ENCODE measurements around the gene SLC16A14.

The SLC16A14 gene

DNA sequence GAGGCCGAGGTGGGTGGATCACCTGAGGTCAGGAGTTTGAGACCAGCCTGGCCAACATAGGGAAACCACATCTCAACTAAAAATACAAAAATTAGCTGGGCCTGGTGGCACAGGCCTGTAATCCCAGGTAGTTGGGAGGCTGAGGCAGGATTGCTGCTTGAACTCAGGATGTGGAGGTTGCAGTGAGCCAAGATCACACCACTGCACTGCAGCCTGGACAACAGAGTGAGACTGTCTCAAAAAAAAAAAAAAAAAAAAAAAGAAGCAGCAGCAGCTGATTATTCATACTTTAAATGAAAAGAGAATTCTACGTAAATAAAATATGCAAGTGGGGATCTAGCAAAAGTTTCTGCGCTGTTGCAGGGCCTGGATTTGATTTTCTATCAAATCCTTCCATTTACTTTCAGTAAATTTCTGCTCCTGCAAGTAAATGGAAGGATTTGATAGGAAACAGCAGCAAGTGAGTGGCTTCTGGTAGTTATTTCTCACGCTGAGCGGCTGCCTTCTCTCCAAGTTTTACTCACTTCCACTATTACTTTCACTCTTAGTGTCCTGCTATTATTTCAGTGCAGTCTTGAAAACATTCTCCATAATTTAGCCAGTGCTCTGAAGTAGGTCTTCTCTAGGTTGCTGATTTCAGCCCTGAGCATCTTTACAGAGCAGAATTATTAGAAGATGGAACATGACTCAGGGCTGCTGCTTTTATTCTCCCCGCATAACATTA lies 68.4 kb downstream of the SLC16A14 start:
- Histone ChIP-seq H3K9me3 (ENCODE audit: control insufficient read depth, insufficient read depth, low read depth, low read length) (no peaks in the 10 kb centered on the region), H3K4me1 (ENCODE audit: control insufficient read depth, insufficient read depth, low read length) (no peaks in the 10 kb centered on the region), H3K27ac (ENCODE audit: extremely low read depth, low read depth, low read length) (no peak overlapping the region), H3K4me3 (ENCODE audit: low read depth, low read length) (no peak overlapping the region), H3K36me3 (ENCODE audit: control insufficient read depth in 2 of 2, insufficient read depth in 1 of 2, low read length in 2 of 2) (no peaks in the 10 kb centered on the region)
- POLR2A ChIA-PET: no interaction called here
- CTCF ChIA-PET: interaction anchor here (1.0 kb wide), 1 partner anchor 8 kb away, joined by 5 read pairs; no protein-coding TSS in a partner anchor
- TF ChIP-seq ZNF626 (tag by site-specific recombination; IDR thresholded peaks at IDR 0.05) (no peak), ZNF785 (tag by site-specific recombination; IDR thresholded peaks at IDR 0.05) (no peak), ZNF266 (tag by site-specific recombination; IDR thresholded peaks at IDR 0.05; ENCODE audit: low read depth) (no peak), HOXD13 (CRISPR knock-in tag; IDR thresholded peaks at IDR 0.05; ENCODE audit: borderline replicate concordance) (no peak), ZNF843 (tag by site-specific recombination; IDR thresholded peaks at IDR 0.05) (no peak), ZNF169 (tag by site-specific recombination; IDR thresholded peaks at IDR 0.05) (no peak), ZBTB21 (tag by site-specific recombination; IDR thresholded peaks at IDR 0.05) (no peak), ZNF2 (tag by site-specific recombination; IDR thresholded peaks at IDR 0.05) (no peak), ZNF366 (tag by site-specific recombination; conservative IDR thresholded peaks at IDR 0.05) (no peak), ZIC2 (tag by site-specific recombination; IDR thresholded peaks at IDR 0.05) (no peak), ZNF324 (tag by site-specific recombination; IDR thresholded peaks at IDR 0.05) (no peak)

DNA sequence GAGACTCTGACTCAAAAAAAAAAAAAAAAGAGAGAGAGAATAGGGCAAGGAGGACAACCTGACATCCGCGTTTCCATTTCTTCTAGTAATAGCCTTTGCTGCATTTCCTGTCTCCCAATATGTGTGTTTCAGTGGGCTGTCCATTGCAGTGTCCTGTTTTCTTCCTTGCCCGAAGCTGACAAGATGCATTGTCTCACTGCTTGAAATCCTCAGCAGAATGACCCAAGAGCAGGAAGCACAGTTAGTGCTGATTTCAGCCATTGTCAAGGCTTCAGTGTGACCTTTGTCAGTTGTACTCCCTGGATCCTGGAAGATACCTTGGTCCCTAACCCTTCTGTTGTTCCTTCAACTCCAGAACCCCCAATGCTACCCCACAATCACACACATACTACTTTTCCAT lies 71.2 kb downstream of the SLC16A14 start:
- no peaks in the 10 kb centered on the region for H3K9me3 ChIP-seq (ENCODE audit: control insufficient read depth, insufficient read depth, low read depth, low read length)
- ChIA-PET CTCF (no interaction called here), POLR2A (no interaction called here)
- no peaks in the 10 kb centered on the region for H3K36me3 ChIP-seq (ENCODE audit: control insufficient read depth in 2 of 2, insufficient read depth in 1 of 2, low read length in 2 of 2)
- no peak overlapping the region for H3K27ac ChIP-seq (ENCODE audit: extremely low read depth, low read depth, low read length)
- no peaks in the 10 kb centered on the region for H3K4me1 ChIP-seq (ENCODE audit: control insufficient read depth, insufficient read depth, low read length)
- no peak overlapping the region for H3K4me3 ChIP-seq (ENCODE audit: low read depth, low read length)
- TF ChIP-seq GLIS2 (tag by site-specific recombination; IDR thresholded peaks at IDR 0.05) (no peak), ZNF24 (tag by site-specific recombination; IDR thresholded peaks at IDR 0.05) (no peak)
- TF ChIP-seq, protein P1, sequence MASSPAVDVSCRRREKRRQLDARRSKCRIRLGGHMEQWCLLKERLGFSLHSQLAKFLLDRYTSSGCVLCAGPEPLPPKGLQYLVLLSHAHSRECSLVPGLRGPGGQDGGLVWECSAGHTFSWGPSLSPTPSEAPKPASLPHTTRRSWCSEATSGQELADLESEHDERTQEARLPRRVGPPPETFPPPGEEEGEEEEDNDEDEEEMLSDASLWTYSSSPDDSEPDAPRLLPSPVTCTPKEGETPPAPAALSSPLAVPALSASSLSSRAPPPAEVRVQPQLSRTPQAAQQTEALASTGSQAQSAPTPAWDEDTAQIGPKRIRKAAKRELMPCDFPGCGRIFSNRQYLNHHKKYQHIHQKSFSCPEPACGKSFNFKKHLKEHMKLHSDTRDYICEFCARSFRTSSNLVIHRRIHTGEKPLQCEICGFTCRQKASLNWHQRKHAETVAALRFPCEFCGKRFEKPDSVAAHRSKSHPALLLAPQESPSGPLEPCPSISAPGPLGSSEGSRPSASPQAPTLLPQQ (tag by site-specific recombination; IDR thresholded peaks at IDR 0.05): no peak

DNA sequence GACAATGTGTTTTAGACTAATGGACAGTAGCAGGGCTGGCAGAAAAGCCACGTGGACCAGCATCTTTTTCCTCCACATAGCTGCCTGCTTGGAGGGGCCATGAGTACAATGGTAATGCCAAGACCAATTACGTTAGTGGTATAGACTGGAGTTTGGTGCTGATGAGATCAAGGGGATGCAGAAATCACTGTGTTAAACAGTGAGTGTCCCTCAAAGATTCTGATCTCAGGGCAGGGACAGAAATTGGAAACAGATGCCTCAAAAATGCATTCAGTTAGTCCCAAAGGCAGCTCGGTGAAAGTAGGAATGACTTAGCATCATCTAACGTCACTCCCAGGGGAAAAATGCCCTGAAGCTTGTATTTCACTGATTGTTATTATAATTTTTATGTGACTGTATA lies 72.4 kb downstream of the SLC16A14 start:
- ChIA-PET POLR2A (no interaction called here), CTCF (interaction anchor here (0.7 to 1.4 kb wide), 2 partner anchors 12 to 195 kb away, joined by 4 read pairs; no protein-coding TSS in a partner anchor)
- Histone ChIP-seq H3K9me3 (ENCODE audit: control insufficient read depth, insufficient read depth, low read depth, low read length) (no peaks in the 10 kb centered on the region), H3K4me1 (ENCODE audit: control insufficient read depth, insufficient read depth, low read length) (no peaks in the 10 kb centered on the region), H3K27ac (ENCODE audit: extremely low read depth, low read depth, low read length) (no peak overlapping the region), H3K36me3 (ENCODE audit: control insufficient read depth in 2 of 2, insufficient read depth in 1 of 2, low read length in 2 of 2) (no peaks in the 10 kb centered on the region), H3K4me3 (ENCODE audit: low read depth, low read length) (no peak overlapping the region)
- TF ChIP-seq KLF10 (tag by site-specific recombination; IDR thresholded peaks at IDR 0.05) (no peak), ZNF677 (tag by site-specific recombination; IDR thresholded peaks at IDR 0.05) (no peak), ZNF48 (tag by site-specific recombination; IDR thresholded peaks at IDR 0.05) (no peak), ZNF169 (tag by site-specific recombination; IDR thresholded peaks at IDR 0.05) (no peak), SCRT2 (tag by site-specific recombination; IDR thresholded peaks at IDR 0.05) (no peak), ZNF596 (tag by site-specific recombination; IDR thresholded peaks at IDR 0.05) (no peak), KLF1 (tag by site-specific recombination; IDR thresholded peaks at IDR 0.05) (no peak), ZNF571 (tag by site-specific recombination; IDR thresholded peaks at IDR 0.05) (no peak), ZNF514 (tag by site-specific recombination; IDR thresholded peaks at IDR 0.05) (no peak), ZNF2 (tag by site-specific recombination; IDR thresholded peaks at IDR 0.05) (no peak)
- TF ChIP-seq, protein P2, sequence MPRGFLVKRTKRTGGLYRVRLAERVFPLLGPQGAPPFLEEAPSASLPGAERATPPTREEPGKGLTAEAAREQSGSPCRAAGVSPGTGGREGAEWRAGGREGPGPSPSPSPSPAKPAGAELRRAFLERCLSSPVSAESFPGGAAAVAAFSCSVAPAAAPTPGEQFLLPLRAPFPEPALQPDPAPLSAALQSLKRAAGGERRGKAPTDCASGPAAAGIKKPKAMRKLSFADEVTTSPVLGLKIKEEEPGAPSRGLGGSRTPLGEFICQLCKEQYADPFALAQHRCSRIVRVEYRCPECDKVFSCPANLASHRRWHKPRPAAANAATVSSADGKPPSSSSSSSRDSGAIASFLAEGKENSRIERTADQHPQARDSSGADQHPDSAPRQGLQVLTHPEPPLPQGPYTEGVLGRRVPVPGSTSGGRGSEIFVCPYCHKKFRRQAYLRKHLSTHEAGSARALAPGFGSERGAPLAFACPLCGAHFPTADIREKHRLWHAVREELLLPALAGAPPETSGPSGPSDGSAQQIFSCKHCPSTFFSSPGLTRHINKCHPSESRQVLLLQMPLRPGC (tag by site-specific recombination; IDR thresholded peaks at IDR 0.05): no peak
- TF ChIP-seq, protein P3, sequence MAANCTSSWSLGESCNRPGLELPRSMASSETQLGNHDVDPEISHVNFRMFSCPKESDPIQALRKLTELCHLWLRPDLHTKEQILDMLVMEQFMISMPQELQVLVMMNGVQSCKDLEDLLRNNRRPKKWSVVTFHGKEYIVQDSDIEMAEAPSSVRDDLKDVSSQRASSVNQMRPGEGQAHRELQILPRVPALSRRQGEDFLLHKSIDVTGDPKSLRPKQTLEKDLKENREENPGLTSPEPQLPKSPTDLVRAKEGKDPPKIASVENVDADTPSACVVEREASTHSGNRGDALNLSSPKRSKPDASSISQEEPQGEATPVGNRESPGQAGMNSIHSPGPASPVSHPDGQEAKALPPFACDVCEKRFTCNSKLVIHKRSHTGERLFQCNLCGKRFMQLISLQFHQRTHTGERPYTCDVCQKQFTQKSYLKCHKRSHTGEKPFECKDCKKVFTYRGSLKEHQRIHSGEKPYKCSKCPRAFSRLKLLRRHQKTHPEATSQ (tag by site-specific recombination; IDR thresholded peaks at IDR 0.05): no peak
- TF ChIP-seq, protein P1 (tag by site-specific recombination; IDR thresholded peaks at IDR 0.05): no peak
- TF ChIP-seq, protein P4, sequence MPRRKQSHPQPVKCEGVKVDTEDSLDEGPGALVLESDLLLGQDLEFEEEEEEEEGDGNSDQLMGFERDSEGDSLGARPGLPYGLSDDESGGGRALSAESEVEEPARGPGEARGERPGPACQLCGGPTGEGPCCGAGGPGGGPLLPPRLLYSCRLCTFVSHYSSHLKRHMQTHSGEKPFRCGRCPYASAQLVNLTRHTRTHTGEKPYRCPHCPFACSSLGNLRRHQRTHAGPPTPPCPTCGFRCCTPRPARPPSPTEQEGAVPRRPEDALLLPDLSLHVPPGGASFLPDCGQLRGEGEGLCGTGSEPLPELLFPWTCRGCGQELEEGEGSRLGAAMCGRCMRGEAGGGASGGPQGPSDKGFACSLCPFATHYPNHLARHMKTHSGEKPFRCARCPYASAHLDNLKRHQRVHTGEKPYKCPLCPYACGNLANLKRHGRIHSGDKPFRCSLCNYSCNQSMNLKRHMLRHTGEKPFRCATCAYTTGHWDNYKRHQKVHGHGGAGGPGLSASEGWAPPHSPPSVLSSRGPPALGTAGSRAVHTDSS (tag by site-specific recombination; IDR thresholded peaks at IDR 0.05): no peak

Measured in HEK293 (cell line).